Ishikawa (cell line): ENCODE results near the gene COQ3.
A peak's percentile ranks its signal among the peaks of the same experiment; 100 is the strongest.

Experiments used
- CEBPB ChIP-seq: IDR thresholded peaks from 2 replicates; pipeline ENCODE4 v1.6.1; 2012
- CREB1 ChIP-seq: IDR thresholded peaks from 2 replicates; pipeline ENCODE4 v1.6.1; 2012; ENCODE audit warnings: low read depth
- EGR1 ChIP-seq: IDR thresholded peaks from 2 replicates; pipeline ENCODE4 v1.6.1; 2012
- EP300 ChIP-seq: IDR thresholded peaks from 2 replicates; pipeline ENCODE4 v1.6.1; 2012; ENCODE audit warnings: borderline replicate concordance
- FOXM1 ChIP-seq: IDR thresholded peaks from 2 replicates; pipeline ENCODE4 v1.6.1; 2012; ENCODE audit warnings: low read depth, borderline replicate concordance
- MAX ChIP-seq: IDR thresholded peaks from 2 replicates; pipeline ENCODE4 v1.6.1; 2012
- NFIC ChIP-seq: IDR thresholded peaks from 2 replicates; pipeline ENCODE4 v1.6.1; 2012
- RAD21 ChIP-seq: IDR thresholded peaks from 2 replicates; pipeline ENCODE4 v1.6.1; 2012; ENCODE audit warnings: low read depth
- REST ChIP-seq: IDR thresholded peaks from 2 replicates; pipeline ENCODE4 v1.6.1; 2012; ENCODE audit warnings: low read depth, mild to moderate bottlenecking
- TAF1 ChIP-seq: IDR thresholded peaks from 2 replicates; pipeline ENCODE4 v1.6.1; 2012; ENCODE audit warnings: low read depth, mild to moderate bottlenecking
- USF1 ChIP-seq: IDR thresholded peaks from 2 replicates; pipeline ENCODE4 v1.6.1; 2012
- YY1 ChIP-seq: IDR thresholded peaks from 2 replicates; pipeline ENCODE4 v1.6.1; 2012; ENCODE audit warnings: low read depth
- ZBTB7A ChIP-seq: IDR thresholded peaks from 2 replicates; pipeline ENCODE4 v1.6.1; 2012; ENCODE audit warnings: low read depth

- TF ChIP-seq CEBPB (no peak), EP300 (no peak), NFIC (no peak), REST (no peak), USF1 (0 out of 2 replicates have a peak, but pooled peaks have one; percentile 5), CREB1 (no peak), ZBTB7A (0 out of 2 replicates have a peak, but pooled peaks have one; percentile 7), YY1 (no peak), RAD21 (no peak), EGR1 (no peak), TAF1 (no peak), MAX (no peak), FOXM1 (no peak)
These were observed 43.4 kb downstream of the COQ3 start for GRCh38 chr6:99350573-99350972.
